GM23338 (cell line): ENCODE data around the gene RYR3. TPM values are rescaled to one million over a fixed set of nuclear protein-coding genes. Genes with fewer than 3 reads are reported as not detected.
"Not testable (repeated sequence)": the region's sequence is repeated elsewhere in the genome, so short reads cannot be mapped to it uniquely, and the experiment has no call there.

Source experiments
- ATAC-seq: fragments of 200-7000 bp; cut with Tn5 transposase; 3 replicates; pipeline ENCODE4 v1.9.1; 2020
- DNase-seq: peaks from one replicate; pipeline ENCODE4 v3.0.0-alpha.2; 2015; ENCODE audit warnings: low spot score
- H2AFZ ChIP-seq: fragments of 200-600 bp; sonication (generic); 2 replicates; pipeline ENCODE4 v1.8.0; 2016; ENCODE audit warnings: antibody characterized with exemption, mild to moderate bottlenecking, moderate library complexity
- H3F3A ChIP-seq: fragments of 200-600 bp; sonication (generic); replicated peaks from 2 replicates; pipeline ENCODE4 v1.8.0; 2017; ENCODE audit warnings: antibody characterized with exemption, mixed run types, low read depth
- H3K27ac ChIP-seq: fragments of 200-600 bp; sonication (generic); 2 replicates; pipeline ENCODE4 v1.6.1; 2016; ENCODE audit warnings: low read depth
- H3K27me3 ChIP-seq: fragments of 200-600 bp; sonication (generic); 2 replicates; pipeline ENCODE4 v1.8.0; 2016; ENCODE audit warnings: mild to moderate bottlenecking, mixed run types, moderate library complexity; ENCODE audit not compliant: insufficient read depth
- H3K36me3 ChIP-seq: fragments of 200-600 bp; sonication (generic); 2 replicates; pipeline ENCODE4 v1.8.0; 2016; ENCODE audit warnings: mild to moderate bottlenecking; ENCODE audit not compliant: insufficient read depth
- H3K4me1 ChIP-seq: fragments of 200-600 bp; sonication (generic); 2 replicates; pipeline ENCODE4 v1.8.0; 2016; ENCODE audit warnings: mild to moderate bottlenecking, moderate library complexity; ENCODE audit not compliant: insufficient read depth
- H3K4me2 ChIP-seq: fragments of 200-600 bp; sonication (generic); 2 replicates; pipeline ENCODE4 v1.7.1; 2017; ENCODE audit warnings: mixed run types
- H3K4me3 ChIP-seq: fragments of 200-600 bp; sonication (generic); 2 replicates; pipeline ENCODE4 v1.6.1; 2016; ENCODE audit warnings: mixed run types
- H3K79me2 ChIP-seq: fragments of 200-600 bp; sonication (generic); replicated peaks from 2 replicates; pipeline ENCODE4 v1.8.0; 2017; ENCODE audit warnings: mild to moderate bottlenecking; ENCODE audit not compliant: insufficient read depth
- H3K9me2 ChIP-seq: fragments of 200-600 bp; sonication (generic); 2 replicates; pipeline ENCODE4 v1.8.0; 2017; ENCODE audit not compliant: insufficient read depth
- H4K20me1 ChIP-seq: fragments of 200-600 bp; sonication (generic); replicated peaks from 2 replicates; pipeline ENCODE4 v1.8.0; 2017; ENCODE audit warnings: mild to moderate bottlenecking; ENCODE audit not compliant: insufficient read depth
- H3K27ac Mint-ChIP-seq: 2 replicates; pipeline ENCODE4 v1.8.0; 2020; ENCODE audit warnings: inconsistent platforms, mild to moderate bottlenecking, moderate library complexity, mixed read lengths
- H3K27me3 Mint-ChIP-seq: 3 replicates; pipeline ENCODE4 v1.8.0; 2022; ENCODE audit warnings: low read depth, mild to moderate bottlenecking, moderate library complexity, mixed read lengths, inconsistent platforms; ENCODE audit not compliant: insufficient read depth, poor library complexity
- H3K36me3 Mint-ChIP-seq: 3 replicates; pipeline ENCODE4 v1.8.0; 2021; ENCODE audit warnings: low read depth, mild to moderate bottlenecking, inconsistent platforms, moderate library complexity, mixed read lengths
- H3K4me1 Mint-ChIP-seq: 3 replicates; pipeline ENCODE4 v1.8.0; 2020; ENCODE audit warnings: mild to moderate bottlenecking, inconsistent platforms, mixed read lengths
- H3K4me3 Mint-ChIP-seq: 3 replicates; pipeline ENCODE4 v1.8.0; 2021; ENCODE audit warnings: moderate library complexity, mild to moderate bottlenecking, inconsistent platforms, mixed read lengths
- H3K9me3 Mint-ChIP-seq: 3 replicates; pipeline ENCODE4 v1.8.0; 2020; ENCODE audit warnings: moderate library complexity, mild to moderate bottlenecking, inconsistent platforms, mixed read lengths
- CTCF ChIP-seq, 2 experiments: fragments of 200-600 bp in 1 of 2; sonication (generic) in 1 of 2; conservative IDR thresholded peaks; 2 replicates each; pipeline versions ENCODE4 v1.5.1 to v1.6.1; 2016 to 2017; ENCODE audit warnings: antibody characterized with exemption in 2 of 2, low read depth in 2 of 2, mild to moderate bottlenecking in 2 of 2, moderate library complexity in 1 of 2
- ETS1 ChIP-seq: IDR thresholded peaks from 2 replicates; pipeline ENCODE4 v1.6.1; 2016; ENCODE audit warnings: antibody characterized with exemption
- EZH2 ChIP-seq: fragments of 200-600 bp; sonication (generic); IDR thresholded peaks from one replicate; pipeline ENCODE4 v1.8.0; 2017; ENCODE audit warnings: antibody characterized with exemption, mild to moderate bottlenecking, low read depth; ENCODE audit not compliant: unreplicated experiment
- EZH2phosphoT487 ChIP-seq: fragments of 200-600 bp; sonication (generic); IDR thresholded peaks from one replicate; pipeline ENCODE4 v1.8.1; 2018; ENCODE audit warnings: antibody characterized with exemption; ENCODE audit not compliant: unreplicated experiment
- NANOG ChIP-seq: IDR thresholded peaks from 2 replicates; pipeline ENCODE4 v1.6.1; 2016; ENCODE audit warnings: antibody characterized with exemption, borderline replicate concordance
- POLR2AphosphoS5 ChIP-seq: IDR thresholded peaks from 2 replicates; pipeline ENCODE4 v1.6.1; 2016; ENCODE audit warnings: antibody characterized with exemption, low read depth
- STAT1 ChIP-seq: IDR thresholded peaks from one replicate; pipeline ENCODE4 v1.6.1; 2016; ENCODE audit warnings: antibody characterized with exemption; ENCODE audit not compliant: unreplicated experiment
- ZNF114 ChIP-seq: fragments of 250-450 bp; sonication (Bioruptor Pico); IDR thresholded peaks from 2 replicates; pipeline ENCODE4 v1.5.0; 2020; ENCODE audit warnings: mild to moderate bottlenecking, moderate library complexity
- ZNF462 ChIP-seq: fragments of 250-450 bp; sonication (Bioruptor Pico); IDR thresholded peaks from 2 replicates; pipeline ENCODE4 v1.5.0; 2020; ENCODE audit warnings: mild to moderate bottlenecking, moderate library complexity
- polyA plus RNA-seq: library from polyadenylated mRNA; unstranded; fragments of >200 nt; fragmentation: Nextera tagmentation; extraction: Ambion mirVana; gene quantifications from 2 replicates; pipeline ENCODE4 v1.2.1, GENCODE V29; 2016
- total RNA-seq: library from RNA; depleted of rRNA; stranded (reverse); fragments of >200 nt; shearing (Covaris generic); gene quantifications from 2 replicates; pipeline ENCODE4 v1.2.3, GENCODE V29; 2014

RYR3 gene
- total and polyA plus RNA-seq, 2 experiments from 2014 or later = 1.1 to 1.2 TPM

- not testable (repeated sequence) for H4K20me1 ChIP-seq, H3K79me2 ChIP-seq, H3K36me3 ChIP-seq, H3K9me2 ChIP-seq, H3F3A ChIP-seq, H3K27me3 Mint-ChIP-seq, DNase-seq, H3K27me3 ChIP-seq, H2AFZ ChIP-seq
- H3K4me1 Mint-ChIP-seq = peaks cover 46% of the 10 kb centered on the region
- Histone ChIP-seq H3K4me2 (peak overlapping the region; percentile 48), H3K4me3 (peak overlapping the region; percentile 21), H3K4me1 (peaks cover 38% of the 10 kb centered on the region), H3K27ac (peak overlapping the region; percentile 61)
- peaks cover 19% of the 10 kb centered on the region; the same call in 2 of the 3 replicates for H3K36me3 Mint-ChIP-seq
- H3K9me3 Mint-ChIP-seq = peaks cover 18% of the 10 kb centered on the region
- H3K27ac Mint-ChIP-seq = peak overlapping the region; percentile 31
- ATAC-seq = peak; percentile 78
- H3K4me3 Mint-ChIP-seq = peak overlapping the region; percentile 59; the same call in 2 of the 3 replicates
Measured at GRCh38 chr15:33598382-33598781, 287.6 kb downstream of the RYR3 start.

GRCh38 chr15:33600212-33600611 lies 289.4 kb downstream of the RYR3 start:
- H3K27ac Mint-ChIP-seq = peak overlapping the region; percentile 60; the same call in 1 of the 2 replicates
- Histone ChIP-seq H3K9me2 (peaks cover 8% of the 10 kb centered on the region), H3K27me3 (no peaks in the 10 kb centered on the region), H3K27ac (no peak overlapping the region), H3K36me3 (no peaks in the 10 kb centered on the region), H3K4me2 (0 out of 2 replicates have a peak overlapping the region, but pooled peaks have one; percentile 48), H3F3A (no peaks in the 10 kb centered on the region), H2AFZ (peak overlapping the region; percentile 78; the same call in 1 of the 2 replicates), H3K4me3 (no peak overlapping the region), H4K20me1 (no peaks in the 10 kb centered on the region), H3K4me1 (peaks cover 35% of the 10 kb centered on the region), H3K79me2 (no peaks in the 10 kb centered on the region)
- H3K4me1 Mint-ChIP-seq = peaks cover 44% of the 10 kb centered on the region
- peak; percentile 57 for ATAC-seq
- TF ChIP-seq CTCF (conservative IDR thresholded peaks at IDR 0.05; ENCODE audit: low read depth in 2 of 2) = no peak
- no peak for TF ChIP-seq POLR2AphosphoS5
- no peak for TF ChIP-seq ZNF114 (CRISPR knock-in tag)
- no peak for TF ChIP-seq ZNF462 (CRISPR knock-in tag)
- TF ChIP-seq EZH2phosphoT487 = no peak
- TF ChIP-seq ETS1 = no peak
- no peak for TF ChIP-seq NANOG
- no peak for TF ChIP-seq EZH2
- no peak for TF ChIP-seq STAT1
- DNase-seq = peak; percentile 25
- H3K36me3 Mint-ChIP-seq = peaks cover 5% of the 10 kb centered on the region; the same call in 2 of the 3 replicates
- H3K9me3 Mint-ChIP-seq = peaks cover 4% of the 10 kb centered on the region; the same call in 2 of the 3 replicates
- H3K27me3 Mint-ChIP-seq = no peaks in the 10 kb centered on the region
- H3K4me3 Mint-ChIP-seq = no peak overlapping the region
